Caco-2 (cell line): ENCODE measurements around the gene WWOX. TPM values are rescaled to one million over a fixed set of nuclear protein-coding genes. Genes with fewer than 3 reads are reported as not detected.

Experiments used
- BruUV-seq: library from RNA; stranded (reverse); fragments of 400-500 nt; replicated peaks from 2 replicates; lab custom pipeline; 2021; lab: Mats Ljungman, UMichigan
- CTCF ChIA-PET: fragments of 300-600 bp; sonication (Branson Sonifier 250); formaldehyde crosslinking; loops from one replicate; lab custom pipeline; 2022; ENCODE audit warnings: antibody characterized with exemption; lab: Charles Lee
- POLR2A ChIA-PET: fragments of 300-600 bp; sonication (Branson Sonifier 250); formaldehyde crosslinking; loops from one replicate; lab custom pipeline; 2022; ENCODE audit warnings: antibody characterized with exemption; lab: Charles Lee
- DNase-seq, 2 experiments: peaks; one replicate each; pipeline versions ENCODE4 v3.0.0 to v3.0.0-alpha.2; 2020 to 2022
- H3K27me3 ChIP-seq: replicated peaks from 2 replicates; pipeline ENCODE4 v1.6.0; 2011; ENCODE audit warnings: low read length; ENCODE audit not compliant: control insufficient read depth, insufficient read depth
- H3K36me3 ChIP-seq: 2 replicates; pipeline ENCODE4 v1.5.1; 2011; ENCODE audit warnings: low read length; ENCODE audit not compliant: control insufficient read depth, insufficient read depth
- H3K4me1 ChIP-seq: fragments of 250-450 bp; sonication (Bioruptor Pico); 2 replicates; pipeline ENCODE4 v1.5.1; 2020; ENCODE audit warnings: mild to moderate bottlenecking
- H3K4me3 ChIP-seq: 2 replicates; pipeline ENCODE4 v1.5.1; 2011; ENCODE audit warnings: low read depth, mild to moderate bottlenecking, control low read depth, low read length
- H3K9me3 ChIP-seq: fragments of 250-450 bp; sonication (Bioruptor Pico); 2 replicates; pipeline ENCODE4 v1.5.1; 2020; ENCODE audit warnings: mild to moderate bottlenecking, moderate library complexity
- H3K27ac Mint-ChIP-seq: one replicate; pipeline ENCODE4 v1.8.0; 2022; ENCODE audit warnings: mixed read lengths; ENCODE audit not compliant: unreplicated experiment
- H3K27me3 Mint-ChIP-seq: one replicate; pipeline ENCODE4 v1.8.0; 2022; ENCODE audit warnings: mixed read lengths; ENCODE audit not compliant: insufficient read depth, unreplicated experiment
- H3K36me3 Mint-ChIP-seq: one replicate; pipeline ENCODE4 v1.8.0; 2022; ENCODE audit warnings: mild to moderate bottlenecking, mixed read lengths; ENCODE audit not compliant: insufficient read depth, unreplicated experiment
- H3K4me1 Mint-ChIP-seq: one replicate; pipeline ENCODE4 v1.8.0; 2022; ENCODE audit warnings: low read depth, mixed read lengths; ENCODE audit not compliant: unreplicated experiment
- H3K4me3 Mint-ChIP-seq: one replicate; pipeline ENCODE4 v1.8.0; 2022; ENCODE audit warnings: mild to moderate bottlenecking, moderate library complexity, mixed read lengths; ENCODE audit not compliant: unreplicated experiment
- H3K9me3 Mint-ChIP-seq: one replicate; pipeline ENCODE4 v1.8.0; 2022; ENCODE audit warnings: mixed read lengths; ENCODE audit not compliant: unreplicated experiment
- CTCF ChIP-seq, 2 experiments: fragments of 200-600 bp in 1 of 2; IDR thresholded peaks; 1 replicate in 1 of 2; 2 replicates in 1 of 2; pipeline versions ENCODE4 v1.5.1 to v1.8.0; 2011 to 2022; ENCODE audit warnings: antibody characterized with exemption in 1 of 2, control low read depth in 1 of 2, inconsistent platforms in 1 of 2, low read depth in 1 of 2, low read length in 1 of 2, mild to moderate bottlenecking in 1 of 2, moderate library complexity in 1 of 2; ENCODE audit not compliant: insufficient read depth in 1 of 2, severe bottlenecking in 1 of 2, unreplicated experiment in 1 of 2
- intact Hi-C: fragments of 100-400 bp; cut with micrococcal nuclease; formaldehyde crosslinking; loops from one replicate; pipeline ENCODE4 v1.10.0; 2022; ENCODE audit not compliant: unreplicated experiment
- total RNA-seq: library from RNA; stranded (reverse); gene quantifications from 2 replicates; pipeline ENCODE4 v1.2.3, GENCODE V29; 2022

Gene WWOX
- total RNA-seq, 1 experiment from 2014 or later, result 45.0 TPM

- H3K36me3 ChIP-seq, result no peaks in the 10 kb centered on the region
- no TSS peak for BruUV-seq
- no peaks in the 10 kb centered on the region for H3K27me3 Mint-ChIP-seq
- H3K4me3 ChIP-seq, result no peak overlapping the region
- H3K9me3 Mint-ChIP-seq, result no peaks in the 10 kb centered on the region
- intact Hi-C loops, result no loop called here
- peaks cover 11% of the 10 kb centered on the region for H3K4me1 Mint-ChIP-seq
- no peak for TF ChIP-seq CTCF (IDR thresholded peaks at IDR 0.05; ENCODE audit: insufficient read depth in 1 of 2, low read depth in 1 of 2, low read length in 1 of 2, severe bottlenecking in 1 of 2, unreplicated experiment in 1 of 2)
- H3K9me3 ChIP-seq, result no peaks in the 10 kb centered on the region
- no peaks in the 10 kb centered on the region for H3K27me3 ChIP-seq
- POLR2A ChIA-PET, result no interaction called here
- no peak for DNase-seq
- CTCF ChIA-PET, result no interaction called here
- H3K4me1 ChIP-seq, result no peaks in the 10 kb centered on the region
- H3K36me3 Mint-ChIP-seq, result no peaks in the 10 kb centered on the region
- no peak overlapping the region for H3K27ac Mint-ChIP-seq
- H3K4me3 Mint-ChIP-seq, result no peak overlapping the region
Observed at GRCh38 chr16:78524066-78524595, 424.7 kb downstream of the WWOX start.

- Histone ChIP-seq H3K4me1 (no peaks in the 10 kb centered on the region), H3K4me3 (no peak overlapping the region), H3K27me3 (no peaks in the 10 kb centered on the region), H3K9me3 (no peaks in the 10 kb centered on the region), H3K36me3 (no peaks in the 10 kb centered on the region)
- POLR2A ChIA-PET, result no interaction called here
- intact Hi-C loops, result no loop called here
- DNase-seq, result no peak
- Mint-ChIP-seq H3K4me3 (no peak overlapping the region), H3K9me3 (no peaks in the 10 kb centered on the region), H3K27ac (no peak overlapping the region), H3K27me3 (no peaks in the 10 kb centered on the region), H3K36me3 (no peaks in the 10 kb centered on the region), H3K4me1 (no peaks in the 10 kb centered on the region)
- TF ChIP-seq CTCF (IDR thresholded peaks at IDR 0.05; ENCODE audit: insufficient read depth in 1 of 2, low read depth in 1 of 2, low read length in 1 of 2, severe bottlenecking in 1 of 2, unreplicated experiment in 1 of 2), result no peak
- CTCF ChIA-PET, result no interaction called here
- BruUV-seq, result no TSS peak
Observed at GRCh38 chr16:78528265-78528664, 428.8 kb downstream of the WWOX start.

GRCh38 chr16:78529881-78530280, 430.4 kb downstream of the WWOX start:
- no peaks in the 10 kb centered on the region for H3K36me3 ChIP-seq
- H3K36me3 Mint-ChIP-seq, result no peaks in the 10 kb centered on the region
- no peak for TF ChIP-seq CTCF (IDR thresholded peaks at IDR 0.05; ENCODE audit: insufficient read depth in 1 of 2, low read depth in 1 of 2, low read length in 1 of 2, severe bottlenecking in 1 of 2, unreplicated experiment in 1 of 2)
- no peak overlapping the region for H3K4me3 ChIP-seq
- ChIA-PET CTCF (no interaction called here), POLR2A (no interaction called here)
- no peak overlapping the region for H3K4me3 Mint-ChIP-seq
- H3K9me3 ChIP-seq, result no peaks in the 10 kb centered on the region
- no peaks in the 10 kb centered on the region for H3K27me3 ChIP-seq
- BruUV-seq, result no TSS peak
- no peaks in the 10 kb centered on the region for H3K4me1 ChIP-seq
- intact Hi-C loops, result no loop called here
- no peak overlapping the region for H3K27ac Mint-ChIP-seq
- DNase-seq, result no peak
- no peaks in the 10 kb centered on the region for H3K27me3 Mint-ChIP-seq
- no peaks in the 10 kb centered on the region for H3K4me1 Mint-ChIP-seq
- H3K9me3 Mint-ChIP-seq, result no peaks in the 10 kb centered on the region
